GM21825 (cell line): Measurements from ENCODE around the gene SSR1.

Source experiments
- ATAC-seq: cut with Tn5 transposase; IDR thresholded peaks from one replicate; pipeline ENCODE4 v1.9.1; 2021; ENCODE audit warnings: mild to moderate bottlenecking, moderate library complexity; ENCODE audit not compliant: unreplicated experiment

The SSR1 gene

DNA sequence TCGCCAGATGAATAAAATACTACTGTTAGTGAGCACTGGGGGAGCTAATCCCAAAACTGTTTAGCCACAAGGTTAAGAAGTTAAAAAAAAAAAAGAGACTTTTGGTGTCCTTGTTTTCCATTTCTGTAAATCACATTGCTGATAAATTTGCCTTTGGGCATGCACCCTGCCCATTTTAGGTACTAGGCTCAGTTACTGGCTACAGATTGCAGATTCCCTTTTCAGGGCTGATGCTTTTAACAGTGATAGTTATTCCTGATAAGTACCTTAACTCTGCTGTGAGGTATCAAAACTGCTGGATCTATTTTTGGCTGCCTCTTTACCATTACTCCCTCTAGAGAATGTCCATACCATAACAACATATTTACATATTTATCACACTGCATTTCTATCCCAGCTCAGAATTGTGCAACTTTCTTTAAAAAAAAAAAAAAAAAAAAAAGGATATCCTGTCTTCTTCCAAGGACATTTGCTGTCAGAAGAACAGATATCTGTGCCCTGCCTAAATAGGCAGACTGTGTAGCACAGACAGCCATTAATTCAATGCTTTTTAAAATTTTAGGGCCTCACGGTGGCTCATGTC is 94.5 kb downstream of the SSR1 start:
- ATAC-seq, result no peak
